Activated CD4-positive, alpha-beta T cell treated with anti-CD3 and anti-CD28 coated beads, Interleukin-2, amount 10 ng/mL, durations not matched to agents 7 days and 5 days (primary cell): Measurements from ENCODE around the gene DNTT. TPM values are rescaled to one million over a fixed set of nuclear protein-coding genes. Genes with fewer than 3 reads are reported as not detected.

ENCODE experiments used
- CTCF ChIA-PET: fragments of 350-600 bp; sonication (Branson Sonifier 250); formaldehyde crosslinking; loops from one replicate; lab custom pipeline; 2021; ENCODE audit warnings: antibody characterized with exemption; lab: Charles Lee
- POLR2A ChIA-PET: fragments of 350-600 bp; sonication (Branson Sonifier 250); formaldehyde crosslinking; loops from one replicate; lab custom pipeline; 2021; ENCODE audit warnings: antibody characterized with exemption; lab: Charles Lee
- DNase-seq: peaks from one replicate; pipeline ENCODE4 v3.0.0-alpha.2; 2020
- H3K27ac Mint-ChIP-seq: one replicate; pipeline ENCODE4 v1.8.0; 2021; ENCODE audit warnings: mild to moderate bottlenecking, moderate library complexity, mixed read lengths
- H3K27me3 Mint-ChIP-seq: one replicate; pipeline ENCODE4 v1.8.0; 2021; ENCODE audit warnings: mixed read lengths
- H3K36me3 Mint-ChIP-seq: one replicate; pipeline ENCODE4 v1.8.0; 2021; ENCODE audit warnings: low read depth, mixed read lengths
- H3K4me1 Mint-ChIP-seq: one replicate; pipeline ENCODE4 v1.8.0; 2021; ENCODE audit warnings: mixed read lengths
- H3K4me3 Mint-ChIP-seq: one replicate; pipeline ENCODE4 v1.8.0; 2021; ENCODE audit warnings: mild to moderate bottlenecking, moderate library complexity, mixed read lengths
- H3K9me3 Mint-ChIP-seq: one replicate; pipeline ENCODE4 v1.8.0; 2021; ENCODE audit warnings: mixed read lengths
- total RNA-seq, 2 experiments: library from RNA; stranded (reverse); gene quantifications; one replicate each; pipeline ENCODE4 v1.2.3, GENCODE V29; 2021

The DNTT gene
- total RNA-seq, result not detected

DNA sequence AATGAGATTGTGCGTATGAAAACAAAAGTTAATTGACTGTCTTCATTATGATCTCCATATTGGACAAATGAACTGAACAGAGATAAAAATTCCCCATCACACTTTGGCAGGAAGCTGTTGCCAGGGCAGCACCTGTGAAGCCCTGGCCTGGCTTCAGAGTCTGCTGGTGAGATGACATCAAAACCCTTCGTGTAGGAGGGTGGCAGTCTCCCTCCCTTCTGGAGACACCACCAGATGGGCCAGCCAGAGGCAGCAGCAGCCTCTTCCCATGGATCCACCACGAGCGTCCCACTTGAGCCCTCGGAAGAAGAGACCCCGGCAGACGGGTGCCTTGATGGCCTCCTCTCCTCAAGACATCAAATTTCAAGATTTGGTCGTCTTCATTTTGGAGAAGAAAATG is at the start of gene DNTT:
Gene DNTT, plus strand, starts transcription at position 205 of the 400 bp plus-strand sequence. Its CDS starts 64 bp downstream, at position 269.
- POLR2A ChIA-PET, result no interaction called here
- Mint-ChIP-seq H3K36me3 (no peaks in the 10 kb centered on the region), H3K4me1 (peaks cover 20% of the 10 kb centered on the region), H3K9me3 (no peaks in the 10 kb centered on the region), H3K27ac (no peak within 1 kb of the TSS), H3K27me3 (peaks cover 12% of the 10 kb centered on the region), H3K4me3 (no peak within 1 kb of the TSS)
- DNase-seq, result no peak
- CTCF ChIA-PET, result interaction anchor here (1.5 to 2.2 kb wide), 2 partner anchors 14 to 41 kb away, joined by 3 to 6 read pairs; no protein-coding TSS in a partner anchor

- CTCF ChIA-PET, result interaction anchor here (0.8 kb wide), 1 partner anchor 25 kb away, joined by 3 read pairs; no protein-coding TSS in a partner anchor
Observed at GRCh38 chr10:96254976-96255375, 49.3 kb upstream of the DNTT start.

DNA sequence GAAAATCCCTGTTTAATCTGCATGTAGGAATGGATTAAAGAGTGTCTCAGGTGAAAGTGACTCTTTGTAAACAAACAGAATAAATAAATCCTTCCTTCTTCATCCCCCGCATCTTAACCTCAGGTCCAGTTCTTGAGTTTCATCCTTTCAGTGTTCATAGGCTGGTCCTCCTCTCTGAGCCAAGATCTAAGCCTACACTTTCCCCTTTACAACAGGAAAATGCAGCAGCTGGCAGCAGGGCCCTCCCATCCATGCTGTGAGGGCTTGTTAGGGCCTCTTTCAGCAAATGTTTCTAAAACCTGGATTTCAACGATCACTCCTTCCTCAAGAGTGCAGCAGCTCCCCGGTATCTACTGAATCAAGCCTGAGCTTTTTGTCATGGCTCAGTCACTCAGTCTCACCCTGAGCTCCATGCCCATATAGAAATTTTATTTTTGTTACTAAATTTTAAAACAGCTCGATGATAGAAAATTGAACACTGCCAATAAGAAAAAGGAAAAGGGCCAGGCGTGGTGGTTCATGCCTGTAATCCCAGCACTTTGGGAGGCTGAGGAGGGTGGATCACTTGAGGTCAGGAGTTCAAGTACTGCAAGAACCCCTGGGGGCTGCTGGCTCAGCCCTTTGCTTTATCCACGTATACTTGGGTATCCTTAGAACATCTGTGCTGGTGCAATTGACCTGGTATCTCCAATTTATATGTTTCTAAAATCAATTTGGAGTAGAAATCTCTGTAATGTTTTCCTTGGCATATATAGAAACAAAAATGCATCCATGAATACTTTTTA is 48.5 kb upstream of the DNTT start:
- Mint-ChIP-seq H3K27me3 (no peaks in the 10 kb centered on the region), H3K9me3 (no peaks in the 10 kb centered on the region), H3K36me3 (no peaks in the 10 kb centered on the region), H3K4me3 (no peak overlapping the region), H3K4me1 (no peaks in the 10 kb centered on the region), H3K27ac (no peak overlapping the region)
- no peak for DNase-seq
- POLR2A ChIA-PET, result no interaction called here
- CTCF ChIA-PET, result interaction anchor here (0.8 to 1.0 kb wide), 2 partner anchors 24 to 26 kb away, joined by 3 read pairs; no protein-coding TSS in a partner anchor

More at GRCh38 chr10:96254976-96255375, 49.3 kb upstream of the DNTT start:
- Mint-ChIP-seq H3K4me1 (no peaks in the 10 kb centered on the region), H3K4me3 (no peak overlapping the region), H3K9me3 (no peaks in the 10 kb centered on the region), H3K27me3 (no peaks in the 10 kb centered on the region), H3K36me3 (no peaks in the 10 kb centered on the region), H3K27ac (no peak overlapping the region)
- DNase-seq, result no peak
- POLR2A ChIA-PET, result no interaction called here

GRCh38 chr10:96257944-96258343 is 46.3 kb upstream of the DNTT start:
- Mint-ChIP-seq H3K27ac (no peak overlapping the region), H3K4me1 (no peaks in the 10 kb centered on the region), H3K27me3 (no peaks in the 10 kb centered on the region), H3K9me3 (no peaks in the 10 kb centered on the region), H3K4me3 (no peak overlapping the region), H3K36me3 (no peaks in the 10 kb centered on the region)
- no peak for DNase-seq
- POLR2A ChIA-PET, result no interaction called here
- CTCF ChIA-PET, result no interaction called here

DNA sequence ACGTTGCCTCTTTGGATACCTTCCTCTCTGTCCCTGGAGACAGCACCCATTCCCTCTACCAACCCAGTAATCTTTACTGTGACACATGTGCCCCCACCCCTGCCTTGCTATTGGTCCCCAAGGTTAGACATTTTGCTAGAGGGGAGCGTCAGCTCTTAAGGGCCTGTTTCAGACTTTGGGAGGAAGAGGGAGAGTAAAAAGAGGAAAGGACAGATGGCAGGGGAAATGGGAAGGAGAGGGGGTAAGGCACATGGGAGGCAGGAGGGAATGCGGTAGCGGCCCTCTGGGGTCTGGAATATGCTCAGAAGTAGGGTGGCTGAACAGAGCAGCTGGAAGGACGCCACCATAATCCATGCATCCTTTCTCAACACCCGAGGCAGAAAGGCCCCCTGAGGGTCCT is 45.1 kb upstream of the DNTT start:
- H3K4me3 Mint-ChIP-seq, result no peak overlapping the region
- no peak overlapping the region for H3K27ac Mint-ChIP-seq
- H3K4me1 Mint-ChIP-seq, result no peaks in the 10 kb centered on the region
- no peaks in the 10 kb centered on the region for H3K9me3 Mint-ChIP-seq
- CTCF ChIA-PET, result no interaction called here
- no peaks in the 10 kb centered on the region for H3K36me3 Mint-ChIP-seq
- POLR2A ChIA-PET, result no interaction called here
- no peaks in the 10 kb centered on the region for H3K27me3 Mint-ChIP-seq
- no peak for DNase-seq

DNA sequence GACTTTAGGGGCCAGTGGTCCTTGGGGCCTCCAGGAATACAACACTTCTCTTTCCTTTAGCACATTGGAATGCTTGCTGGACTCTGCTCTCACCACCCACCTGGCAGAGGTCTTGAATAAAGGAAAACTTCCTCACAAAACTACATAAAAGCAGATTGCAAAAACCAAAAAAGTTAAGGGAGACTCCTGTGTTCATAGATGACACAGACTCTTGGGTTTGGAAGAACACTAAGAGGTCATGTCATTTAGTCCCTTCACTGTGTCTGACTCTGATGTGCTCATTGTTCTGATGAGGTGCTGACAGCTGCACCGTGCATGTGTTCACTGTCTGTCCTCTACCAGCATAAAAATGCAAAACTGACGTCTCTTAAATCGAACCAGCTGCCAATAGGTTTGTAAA is 44.2 kb upstream of the DNTT start:
- Mint-ChIP-seq H3K4me3 (no peak overlapping the region), H3K4me1 (no peaks in the 10 kb centered on the region), H3K27me3 (no peaks in the 10 kb centered on the region), H3K36me3 (no peaks in the 10 kb centered on the region), H3K9me3 (no peaks in the 10 kb centered on the region), H3K27ac (no peak overlapping the region)
- ChIA-PET CTCF (interaction anchor here (0.7 to 1.2 kb wide), 2 partner anchors 31 to 523 kb away, joined by 3 read pairs; no protein-coding TSS in a partner anchor), POLR2A (no interaction called here)
- DNase-seq, result no peak

GRCh38 chr10:96261132-96261531 is 43.1 kb upstream of the DNTT start:
- Mint-ChIP-seq H3K9me3 (no peaks in the 10 kb centered on the region), H3K27me3 (no peaks in the 10 kb centered on the region), H3K4me3 (no peak overlapping the region), H3K36me3 (no peaks in the 10 kb centered on the region), H3K27ac (no peak overlapping the region), H3K4me1 (no peaks in the 10 kb centered on the region)
- no peak for DNase-seq
- CTCF ChIA-PET, result no interaction called here
- POLR2A ChIA-PET, result no interaction called here

DNA sequence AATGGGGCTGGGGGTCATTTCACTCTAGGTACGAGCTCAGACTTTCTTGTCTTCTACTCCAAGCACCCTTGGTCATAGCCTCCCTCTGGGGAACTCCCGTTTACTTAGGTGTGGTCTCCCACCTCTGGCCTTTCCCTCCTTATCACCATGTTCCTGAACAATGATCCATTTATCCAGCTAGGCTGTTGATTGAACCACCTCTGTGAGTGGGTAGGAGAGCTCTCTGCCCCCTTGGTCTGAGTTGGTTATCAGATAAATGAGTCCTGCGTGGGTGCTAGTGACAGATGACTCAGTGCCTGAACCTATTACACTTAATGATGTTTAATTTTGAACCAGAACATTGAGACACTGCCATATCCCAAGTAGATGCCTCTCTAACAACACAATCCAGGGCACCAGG is 42.3 kb upstream of the DNTT start:
- no peaks in the 10 kb centered on the region for H3K27me3 Mint-ChIP-seq
- no peak overlapping the region for H3K4me3 Mint-ChIP-seq
- DNase-seq, result no peak
- no peak overlapping the region for H3K27ac Mint-ChIP-seq
- CTCF ChIA-PET, result no interaction called here
- H3K4me1 Mint-ChIP-seq, result no peaks in the 10 kb centered on the region
- no peaks in the 10 kb centered on the region for H3K36me3 Mint-ChIP-seq
- no peaks in the 10 kb centered on the region for H3K9me3 Mint-ChIP-seq
- POLR2A ChIA-PET, result no interaction called here

GRCh38 chr10:96263176-96263575 is 41.1 kb upstream of the DNTT start:
- no peaks in the 10 kb centered on the region for H3K36me3 Mint-ChIP-seq
- ChIA-PET CTCF (no interaction called here), POLR2A (no interaction called here)
- H3K4me1 Mint-ChIP-seq, result no peaks in the 10 kb centered on the region
- H3K4me3 Mint-ChIP-seq, result no peak overlapping the region
- H3K9me3 Mint-ChIP-seq, result no peaks in the 10 kb centered on the region
- H3K27ac Mint-ChIP-seq, result no peak overlapping the region
- no peaks in the 10 kb centered on the region for H3K27me3 Mint-ChIP-seq
- no peak for DNase-seq

DNA sequence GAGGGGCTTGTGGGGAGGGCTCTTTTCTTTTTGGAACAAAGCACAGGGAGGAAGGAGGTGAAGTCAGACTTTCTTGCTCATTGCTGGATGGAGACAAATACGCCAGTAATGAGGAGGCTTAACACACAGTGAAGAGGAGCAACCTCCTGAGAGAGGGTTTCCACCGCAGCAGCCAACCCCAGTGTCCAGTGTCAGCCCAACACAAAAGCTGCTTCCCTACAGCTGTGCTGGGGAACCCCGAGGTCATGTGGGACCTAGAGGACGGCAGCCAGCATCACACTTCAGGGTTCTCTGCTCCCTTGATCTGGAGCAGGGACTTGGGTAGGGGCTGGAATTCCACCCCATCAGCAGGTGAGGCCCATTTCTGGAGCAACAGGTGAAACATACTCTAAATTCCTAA is 40.6 kb upstream of the DNTT start:
- DNase-seq, result no peak
- Mint-ChIP-seq H3K4me3 (no peak overlapping the region), H3K9me3 (no peaks in the 10 kb centered on the region), H3K27me3 (no peaks in the 10 kb centered on the region), H3K4me1 (no peaks in the 10 kb centered on the region), H3K36me3 (no peaks in the 10 kb centered on the region), H3K27ac (no peak overlapping the region)
- ChIA-PET POLR2A (no interaction called here), CTCF (no interaction called here)

- no peak overlapping the region for H3K27ac Mint-ChIP-seq
- ChIA-PET POLR2A (no interaction called here), CTCF (no interaction called here)
- H3K4me3 Mint-ChIP-seq, result no peak overlapping the region
- no peaks in the 10 kb centered on the region for H3K9me3 Mint-ChIP-seq
- no peaks in the 10 kb centered on the region for H3K36me3 Mint-ChIP-seq
- H3K4me1 Mint-ChIP-seq, result no peaks in the 10 kb centered on the region
- no peaks in the 10 kb centered on the region for H3K27me3 Mint-ChIP-seq
- DNase-seq, result no peak
Observed at GRCh38 chr10:96264938-96265337, 39.3 kb upstream of the DNTT start.

GRCh38 chr10:96266118-96266770 is 38.0 kb upstream of the DNTT start:
- CTCF ChIA-PET, result interaction anchor here (1.2 kb wide), 1 partner anchor 72 kb away, joined by 3 read pairs; no protein-coding TSS in a partner anchor
- H3K27me3 Mint-ChIP-seq, result peaks cover 2% of the 10 kb centered on the region
- POLR2A ChIA-PET, result no interaction called here

DNA sequence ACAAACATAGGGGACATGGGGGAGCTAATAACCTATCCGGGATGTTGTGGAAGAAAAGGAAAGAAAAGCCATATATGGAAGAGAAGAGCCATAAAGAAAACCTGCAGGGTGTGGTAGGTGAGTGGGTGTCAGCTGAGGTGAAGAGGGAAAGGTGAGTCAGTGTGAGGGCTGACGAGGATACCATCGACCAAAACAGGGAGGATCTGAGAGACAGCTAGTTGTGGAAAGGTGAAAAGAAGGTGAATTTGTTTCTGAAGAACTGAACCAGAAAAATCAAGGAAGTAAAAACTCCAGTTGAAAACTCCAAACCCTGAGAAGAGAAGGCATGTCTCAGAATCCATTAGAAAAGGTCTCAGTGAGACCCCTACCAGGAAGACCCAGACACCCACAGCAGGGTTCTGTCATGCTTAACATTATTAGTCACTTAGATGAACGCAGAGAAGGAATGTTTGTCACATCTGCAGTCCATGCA is 37.0 kb upstream of the DNTT start:
- Mint-ChIP-seq H3K27ac (no peak overlapping the region), H3K36me3 (no peaks in the 10 kb centered on the region), H3K4me3 (no peak overlapping the region), H3K4me1 (no peaks in the 10 kb centered on the region), H3K9me3 (no peaks in the 10 kb centered on the region), H3K27me3 (peaks cover 4% of the 10 kb centered on the region)
- ChIA-PET CTCF (interaction anchor here (1.2 kb wide), 1 partner anchor 73 kb away, joined by 3 read pairs; no protein-coding TSS in a partner anchor), POLR2A (no interaction called here)
- no peak for DNase-seq

More at GRCh38 chr10:96266118-96266770, 38.0 kb upstream of the DNTT start:
- Mint-ChIP-seq H3K27ac (no peak overlapping the region), H3K4me1 (no peaks in the 10 kb centered on the region), H3K36me3 (no peaks in the 10 kb centered on the region), H3K4me3 (no peak overlapping the region), H3K9me3 (no peaks in the 10 kb centered on the region)
- DNase-seq, result no peak
